ENCODE results near the gene RASGRP2.

RASGRP2 gene

GRCh38 chr11:64687643-64688533 lies 56.1 kb downstream of the RASGRP2 start:
- no peak for DNase-seq (ENCODE audit: low read depth, low spot score)
- no peak overlapping the region for H3K4me3 ChIP-seq (ENCODE audit: low read length)

GRCh38 chr11:64687204-64687603 lies 56.7 kb downstream of the RASGRP2 start:
- DNase-seq (ENCODE audit: low read depth, low spot score): no peak
- H3K4me3 ChIP-seq (ENCODE audit: low read length): no peak overlapping the region

- DNase-seq (ENCODE audit: low read depth, low spot score): no peak
- H3K4me3 ChIP-seq (ENCODE audit: low read length): no peak overlapping the region
Measured at GRCh38 chr11:64686466-64687170, 57.3 kb downstream of the RASGRP2 start.

GRCh38 chr11:64685536-64685935 lies 58.4 kb downstream of the RASGRP2 start:
- H3K4me3 ChIP-seq (ENCODE audit: low read length): no peak overlapping the region
- no peak for DNase-seq (ENCODE audit: low read depth, low spot score)

GRCh38 chr11:64684357-64684756 lies 59.6 kb downstream of the RASGRP2 start:
- H3K4me3 ChIP-seq (ENCODE audit: low read length): no peak overlapping the region
- no peak for DNase-seq (ENCODE audit: low read depth, low spot score)

- no peak overlapping the region for H3K4me3 ChIP-seq (ENCODE audit: low read length)
- DNase-seq (ENCODE audit: low read depth, low spot score): no peak
Measured at GRCh38 chr11:64681171-64681570, 62.8 kb downstream of the RASGRP2 start.

GRCh38 chr11:64679846-64680245 lies 64.1 kb downstream of the RASGRP2 start:
- DNase-seq (ENCODE audit: low read depth, low spot score): no peak
- no peak overlapping the region for H3K4me3 ChIP-seq (ENCODE audit: low read length)

GRCh38 chr11:64677441-64678023 lies 66.4 kb downstream of the RASGRP2 start:
- no peak for DNase-seq (ENCODE audit: low read depth, low spot score)
- no peak overlapping the region for H3K4me3 ChIP-seq (ENCODE audit: low read length)
